ENCODE data around the gene MRPL17. TPM values are rescaled to one million over a fixed set of nuclear protein-coding genes. Genes with fewer than 3 reads are reported as not detected.

The MRPL17 gene
- total and polyA plus RNA-seq, 9 of the 15 experiments (the other 6 are each of a cell fraction or from before 2014, with no cell fraction given) = 33.9 to 81.6 (median 43.9) TPM

- TF ChIP-seq, protein P1, sequence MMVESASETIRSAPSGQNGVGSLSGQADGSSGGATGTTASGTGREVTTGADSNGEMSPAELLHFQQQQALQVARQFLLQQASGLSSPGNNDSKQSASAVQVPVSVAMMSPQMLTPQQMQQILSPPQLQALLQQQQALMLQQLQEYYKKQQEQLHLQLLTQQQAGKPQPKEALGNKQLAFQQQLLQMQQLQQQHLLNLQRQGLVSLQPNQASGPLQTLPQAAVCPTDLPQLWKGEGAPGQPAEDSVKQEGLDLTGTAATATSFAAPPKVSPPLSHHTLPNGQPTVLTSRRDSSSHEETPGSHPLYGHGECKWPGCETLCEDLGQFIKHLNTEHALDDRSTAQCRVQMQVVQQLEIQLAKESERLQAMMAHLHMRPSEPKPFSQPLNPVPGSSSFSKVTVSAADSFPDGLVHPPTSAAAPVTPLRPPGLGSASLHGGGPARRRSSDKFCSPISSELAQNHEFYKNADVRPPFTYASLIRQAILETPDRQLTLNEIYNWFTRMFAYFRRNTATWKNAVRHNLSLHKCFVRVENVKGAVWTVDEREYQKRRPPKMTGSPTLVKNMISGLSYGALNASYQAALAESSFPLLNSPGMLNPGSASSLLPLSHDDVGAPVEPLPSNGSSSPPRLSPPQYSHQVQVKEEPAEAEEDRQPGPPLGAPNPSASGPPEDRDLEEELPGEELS (CRISPR knock-in tag; IDR thresholded peaks at IDR 0.05; ENCODE audit: borderline replicate concordance) = no peak
- TF ChIP-seq, protein P2, sequence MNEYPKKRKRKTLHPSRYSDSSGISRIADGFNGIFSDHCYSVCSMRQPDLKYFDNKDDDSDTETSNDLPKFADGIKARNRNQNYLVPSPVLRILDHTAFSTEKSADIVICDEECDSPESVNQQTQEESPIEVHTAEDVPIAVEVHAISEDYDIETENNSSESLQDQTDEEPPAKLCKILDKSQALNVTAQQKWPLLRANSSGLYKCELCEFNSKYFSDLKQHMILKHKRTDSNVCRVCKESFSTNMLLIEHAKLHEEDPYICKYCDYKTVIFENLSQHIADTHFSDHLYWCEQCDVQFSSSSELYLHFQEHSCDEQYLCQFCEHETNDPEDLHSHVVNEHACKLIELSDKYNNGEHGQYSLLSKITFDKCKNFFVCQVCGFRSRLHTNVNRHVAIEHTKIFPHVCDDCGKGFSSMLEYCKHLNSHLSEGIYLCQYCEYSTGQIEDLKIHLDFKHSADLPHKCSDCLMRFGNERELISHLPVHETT (CRISPR knock-in tag; conservative IDR thresholded peaks at IDR 0.05 in 1 of 2, IDR thresholded peaks at IDR 0.05 in 1 of 2) = no peak
These were observed 18.6 kb downstream of the MRPL17 start (continued) for GRCh38 chr11:6664551-6664950.

DNA sequence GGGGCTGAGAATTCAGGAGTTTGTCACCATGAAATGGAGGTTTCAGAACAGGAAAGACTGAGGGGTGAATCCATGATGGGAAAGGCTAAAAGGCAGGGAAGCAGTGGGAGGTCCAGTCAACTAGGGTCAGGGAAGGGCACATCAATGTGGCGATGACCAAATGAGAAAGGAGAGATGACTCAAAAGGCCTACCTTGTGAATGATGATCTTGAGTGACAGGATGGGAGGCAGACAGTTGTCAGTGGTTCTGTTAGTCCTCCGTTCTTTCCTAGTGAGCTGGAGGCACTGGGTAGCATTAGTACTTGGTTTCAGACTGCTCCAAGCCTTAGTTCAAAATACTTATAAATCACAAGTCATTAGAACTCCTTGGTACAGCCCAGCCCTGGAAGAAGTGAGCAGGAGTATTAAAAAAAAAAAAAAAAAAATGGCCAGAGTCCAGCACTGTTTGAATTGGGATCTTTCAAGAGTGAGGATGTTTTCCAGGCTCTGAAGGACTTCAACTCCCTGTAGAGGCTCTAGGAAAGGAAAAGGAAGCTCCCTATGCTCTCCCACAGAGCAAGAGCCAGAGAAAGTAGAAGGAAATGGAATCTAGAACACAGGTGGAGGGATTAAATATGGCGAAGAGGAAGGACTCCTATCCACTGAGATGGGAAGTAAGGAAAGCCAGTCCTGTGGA, 19.2 kb downstream of the MRPL17 start:
- FAIRE-seq (no peak), ATAC-seq (no peak; the same call in 2 of the 3 replicates), DNase-seq (ENCODE audit: extremely low read depth in 1 of 4, low spot score in 3 of 4) (no peak)
- no peak overlapping the region for H3K9ac ChIP-seq (ENCODE audit: insufficient read depth in 1 of 2, low read depth in 2 of 2, low read length in 2 of 2)
- no peaks in the 10 kb centered on the region for H3K27me3 ChIP-seq (ENCODE audit: control insufficient read depth in 2 of 2, insufficient read depth in 2 of 2, low read length in 2 of 2)
- H3K4me3 ChIP-seq = no peak overlapping the region
- H2AFZ ChIP-seq (ENCODE audit: low read depth, low read length) = peak overlapping the region; percentile 49; the same call in 1 of the 2 replicates
- no peak overlapping the region for H3K4me2 ChIP-seq (ENCODE audit: insufficient read depth, low read length)
- TF ChIP-seq RAD51 (IDR thresholded peaks at IDR 0.05; ENCODE audit: borderline replicate concordance, low read depth) (no peak), GTF3C2 (IDR thresholded peaks at IDR 0.05; ENCODE audit: borderline replicate concordance, extremely low read depth, insufficient read length) (no peak), RHOXF2B (CRISPR knock-in tag; conservative IDR thresholded peaks at IDR 0.05) (no peak), MCM2 (IDR thresholded peaks at IDR 0.05; ENCODE audit: low read depth) (no peak)
- TF ChIP-seq, protein P3, sequence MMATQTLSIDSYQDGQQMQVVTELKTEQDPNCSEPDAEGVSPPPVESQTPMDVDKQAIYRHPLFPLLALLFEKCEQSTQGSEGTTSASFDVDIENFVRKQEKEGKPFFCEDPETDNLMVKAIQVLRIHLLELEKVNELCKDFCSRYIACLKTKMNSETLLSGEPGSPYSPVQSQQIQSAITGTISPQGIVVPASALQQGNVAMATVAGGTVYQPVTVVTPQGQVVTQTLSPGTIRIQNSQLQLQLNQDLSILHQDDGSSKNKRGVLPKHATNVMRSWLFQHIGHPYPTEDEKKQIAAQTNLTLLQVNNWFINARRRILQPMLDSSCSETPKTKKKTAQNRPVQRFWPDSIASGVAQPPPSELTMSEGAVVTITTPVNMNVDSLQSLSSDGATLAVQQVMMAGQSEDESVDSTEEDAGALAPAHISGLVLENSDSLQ (IDR thresholded peaks at IDR 0.05) = peak; percentile 67
- BruUV-seq (replicated peaks) = no TSS peak
- no peaks in the 10 kb centered on the region for H3K79me2 ChIP-seq (ENCODE audit: control insufficient read depth, insufficient read depth, low read length)
- 15% methylated on average over 3 of the region's 3 CpGs for WGBS (ENCODE audit: insufficient coverage, low coverage, missing lambda C conversion rate)
- H3K9me1 ChIP-seq (ENCODE audit: control insufficient read depth, insufficient read depth, low read length) = no peaks in the 10 kb centered on the region
- H3K36me3 ChIP-seq (ENCODE audit: control insufficient read depth, insufficient read depth, low read length) = no peaks in the 10 kb centered on the region
- ChIA-PET CTCF (ENCODE audit: low intra/inter-chr PET ratio) (interaction anchor here (0.7 kb wide), 1 partner anchor 132 kb away, joined by 3 read pairs; no protein-coding TSS in a partner anchor), POLR2A (interaction anchor here (1.4 kb wide), 1 partner anchor 15 kb away, joined by 3 read pairs; no protein-coding TSS in a partner anchor)
- H3K9me3 ChIP-seq (replicated peaks; ENCODE audit: control insufficient read depth, insufficient read depth, low read depth, low read length) = no peaks in the 10 kb centered on the region
- H3K4me1 ChIP-seq (replicated peaks in 1 of 2; ENCODE audit: control insufficient read depth in 2 of 2, insufficient read depth in 2 of 2, low read length in 2 of 2) = peaks cover 0 to 5% of the 10 kb centered on the region in 2 experiments; a peak in 3 of 5 replicates
- H3K27ac ChIP-seq (ENCODE audit: extremely low read depth, low read depth, low read length) = no peak overlapping the region
- intact Hi-C loops (cut with micrococcal nuclease) (no loop called here), in situ Hi-C loops (cut with MboI) (no loop called here)
- no peaks in the 10 kb centered on the region for H4K20me1 ChIP-seq (replicated peaks; ENCODE audit: control insufficient read depth, insufficient read depth, low read length)

All from K562 (cell line).